Measurements from ENCODE around the gene ZNF536. TPM values are rescaled to one million over a fixed set of nuclear protein-coding genes. Genes with fewer than 3 reads are reported as not detected.

Gene ZNF536
- total RNA-seq, 1 experiment from 2014 or later, result not detected

DNA sequence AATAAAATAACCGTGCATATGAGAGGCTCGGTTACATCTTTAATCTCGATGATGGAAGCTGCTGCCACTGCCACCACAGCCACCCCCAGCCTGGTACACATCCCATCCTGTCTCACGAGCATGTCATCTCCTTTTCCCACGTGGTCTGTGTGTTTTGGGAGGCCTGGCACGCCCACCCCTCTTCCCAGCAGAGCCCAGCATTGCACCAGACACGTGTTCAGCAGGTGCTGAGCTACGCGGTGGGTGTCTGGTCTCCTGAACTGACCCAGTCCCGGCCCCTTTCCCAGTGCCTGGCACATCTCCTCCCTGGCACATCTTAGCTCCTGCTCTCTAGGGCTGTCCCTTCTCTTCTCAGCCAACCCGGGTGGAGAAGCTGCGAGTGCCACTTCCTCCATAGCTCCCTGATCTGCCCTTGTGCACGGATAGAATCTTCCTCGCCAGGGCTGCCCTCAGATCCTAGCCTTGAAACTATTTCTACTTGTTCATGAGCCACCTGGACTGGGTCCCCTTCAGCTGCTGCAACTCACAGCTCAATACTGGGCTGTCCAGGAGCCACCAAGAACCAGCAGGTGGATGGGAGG is 36.8 kb upstream of the ZNF536 start:
- Histone ChIP-seq H3K4me2 (ENCODE audit: insufficient read depth, insufficient read length, low read length) (no peak overlapping the region), H2AK5ac (ENCODE audit: insufficient read length, low read length) (no peak overlapping the region), H3K4ac (ENCODE audit: low read depth, low read length) (no peak overlapping the region), H3K79me1 (ENCODE audit: insufficient read depth, low read depth, low read length, poor library complexity, severe bottlenecking) (no peaks in the 10 kb centered on the region), H3K27me3 (ENCODE audit: insufficient read depth, low read length) (no peaks in the 10 kb centered on the region), H2BK20ac (ENCODE audit: low read depth, low read length, poor library complexity, severe bottlenecking) (no peak overlapping the region), H3K56ac (ENCODE audit: insufficient read length, low read depth, low read length) (no peak overlapping the region), H4K8ac (replicated peaks; ENCODE audit: insufficient read length, low read depth, low read length) (no peak overlapping the region), H2BK15ac (ENCODE audit: low read depth, low read length) (no peak overlapping the region), H3K9ac (ENCODE audit: extremely low read depth, insufficient read length, low read length) (no peak overlapping the region), H2BK5ac (ENCODE audit: insufficient read length, low read length) (no peak overlapping the region), H3T11ph (ENCODE audit: low read length) (no peak overlapping the region), H4K5ac (ENCODE audit: insufficient read length, low read depth, low read length) (no peak overlapping the region), H2AFZ (ENCODE audit: low read length) (no peak overlapping the region), H3K4me1 (ENCODE audit: insufficient read depth, low read length) (no peaks in the 10 kb centered on the region), H3K79me2 (ENCODE audit: insufficient read depth, low read length) (no peaks in the 10 kb centered on the region), H3K23me2 (ENCODE audit: insufficient read length, low read depth, low read length, poor library complexity, severe bottlenecking) (no peaks in the 10 kb centered on the region), H4K91ac (ENCODE audit: insufficient read length, low read depth, low read length) (no peak overlapping the region), H3K14ac (ENCODE audit: insufficient read depth, low read length) (no peak overlapping the region), H3K18ac (ENCODE audit: insufficient read length, low read depth, low read length) (no peak overlapping the region), H3K27ac (ENCODE audit: insufficient read length, low read depth, low read length) (no peak overlapping the region), H3K9me3 (ENCODE audit: control insufficient read depth, low read depth, low read length) (no peaks in the 10 kb centered on the region), H2BK120ac (ENCODE audit: low read depth, low read length, poor library complexity, severe bottlenecking) (no peak overlapping the region), H3K23ac (ENCODE audit: insufficient read length, low read depth, low read length) (no peak overlapping the region), H4K20me1 (ENCODE audit: control insufficient read depth, insufficient read depth, insufficient read length) (no peaks in the 10 kb centered on the region), H2BK12ac (ENCODE audit: insufficient read length, low read depth, low read length) (no peak overlapping the region)
- H3K4me1 Mint-ChIP-seq, result no peaks in the 10 kb centered on the region; a peak in 1 of 4 replicates
- WGBS (ENCODE audit: extremely low coverage, insufficient read length, low lambda C conversion rate), result no CpG with 5 or more reads among the region's 14 CpGs
- no peak for DNase-seq
- TF ChIP-seq, protein P1, sequence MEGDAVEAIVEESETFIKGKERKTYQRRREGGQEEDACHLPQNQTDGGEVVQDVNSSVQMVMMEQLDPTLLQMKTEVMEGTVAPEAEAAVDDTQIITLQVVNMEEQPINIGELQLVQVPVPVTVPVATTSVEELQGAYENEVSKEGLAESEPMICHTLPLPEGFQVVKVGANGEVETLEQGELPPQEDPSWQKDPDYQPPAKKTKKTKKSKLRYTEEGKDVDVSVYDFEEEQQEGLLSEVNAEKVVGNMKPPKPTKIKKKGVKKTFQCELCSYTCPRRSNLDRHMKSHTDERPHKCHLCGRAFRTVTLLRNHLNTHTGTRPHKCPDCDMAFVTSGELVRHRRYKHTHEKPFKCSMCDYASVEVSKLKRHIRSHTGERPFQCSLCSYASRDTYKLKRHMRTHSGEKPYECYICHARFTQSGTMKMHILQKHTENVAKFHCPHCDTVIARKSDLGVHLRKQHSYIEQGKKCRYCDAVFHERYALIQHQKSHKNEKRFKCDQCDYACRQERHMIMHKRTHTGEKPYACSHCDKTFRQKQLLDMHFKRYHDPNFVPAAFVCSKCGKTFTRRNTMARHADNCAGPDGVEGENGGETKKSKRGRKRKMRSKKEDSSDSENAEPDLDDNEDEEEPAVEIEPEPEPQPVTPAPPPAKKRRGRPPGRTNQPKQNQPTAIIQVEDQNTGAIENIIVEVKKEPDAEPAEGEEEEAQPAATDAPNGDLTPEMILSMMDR (conservative IDR thresholded peaks at IDR 0.05), result no peak
- peaks cover 6% of the 10 kb centered on the region for H3K27me3 Mint-ChIP-seq (ENCODE audit: low read depth)
- H3K36me3 Mint-ChIP-seq (ENCODE audit: insufficient read depth in 1 of 3, low read depth in 3 of 3), result no peaks in the 10 kb centered on the region
- H3K9me3 Mint-ChIP-seq, result no peaks in the 10 kb centered on the region; a peak in 1 of 5 replicates
- H3K27ac Mint-ChIP-seq, result no peak overlapping the region; a peak in 1 of 7 replicates
- H3K4me3 Mint-ChIP-seq, result no peak overlapping the region

All from H9 (cell line).